ENCODE measurements around the gene CELA2B. TPM values are rescaled to one million over a fixed set of nuclear protein-coding genes. Genes with fewer than 3 reads are reported as not detected.
"Not testable (repeated sequence)": the region's sequence is repeated elsewhere in the genome, so short reads cannot be mapped to it uniquely, and the experiment has no call there.

CELA2B gene
- total RNA-seq, 1 experiment from 2014 or later, result not detected

DNA sequence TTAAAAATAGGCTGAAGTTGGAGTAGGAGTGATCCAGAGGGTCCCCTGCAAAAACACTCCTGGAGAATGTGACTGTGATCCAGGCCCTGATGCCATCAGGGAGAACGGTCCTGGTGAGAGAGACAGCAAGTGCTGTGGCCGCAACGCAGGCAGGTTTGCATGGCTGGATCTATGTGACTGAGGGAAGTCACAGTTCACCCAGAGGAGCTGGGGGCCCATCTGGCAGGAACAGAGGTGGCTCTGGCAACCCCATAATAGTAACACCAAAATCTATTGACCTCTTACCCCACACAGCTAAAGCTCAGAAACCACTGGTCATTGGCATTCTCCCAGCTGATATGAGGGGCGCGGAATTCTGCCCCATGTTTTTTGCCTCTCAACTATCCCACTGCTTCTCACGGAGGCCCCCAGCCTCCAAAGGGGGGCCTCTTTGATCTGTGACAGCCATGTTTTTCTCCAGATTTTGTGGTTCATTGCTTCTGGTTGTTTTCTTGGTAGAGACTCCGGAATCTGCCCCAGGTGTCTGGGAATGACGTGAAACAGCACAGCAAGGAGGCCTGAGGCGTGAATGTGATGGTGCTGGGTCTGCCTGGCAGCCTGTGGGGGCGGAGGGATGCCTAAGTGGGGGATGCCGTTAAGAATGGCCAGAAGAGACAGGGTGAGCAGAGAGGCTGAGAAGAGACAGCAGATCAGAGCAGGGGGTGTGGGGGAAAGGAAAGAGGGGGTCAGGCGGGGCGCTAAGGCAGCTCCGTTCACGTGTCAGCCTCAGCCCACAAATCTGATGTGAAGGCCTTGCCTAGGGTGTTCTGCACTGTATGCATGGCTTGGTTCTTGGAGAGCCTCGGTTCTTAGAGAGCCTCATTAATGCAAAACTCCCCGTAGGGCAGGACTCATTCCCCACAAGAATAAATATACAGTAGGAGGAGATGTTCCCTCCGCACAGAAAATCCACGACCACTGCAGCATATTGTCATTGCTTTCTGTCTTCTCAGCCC lies 24.6 kb downstream of the CELA2B start:
- no peak for DNase-seq (ENCODE audit: low spot score)

- peak; percentile 53 for DNase-seq (ENCODE audit: low spot score)
Measured at GRCh38 chr1:15501208-15502032, 25.5 kb downstream of the CELA2B start.

GRCh38 chr1:15504436-15504835 lies 28.5 kb downstream of the CELA2B start:
- no peak for DNase-seq (ENCODE audit: low spot score)

DNA sequence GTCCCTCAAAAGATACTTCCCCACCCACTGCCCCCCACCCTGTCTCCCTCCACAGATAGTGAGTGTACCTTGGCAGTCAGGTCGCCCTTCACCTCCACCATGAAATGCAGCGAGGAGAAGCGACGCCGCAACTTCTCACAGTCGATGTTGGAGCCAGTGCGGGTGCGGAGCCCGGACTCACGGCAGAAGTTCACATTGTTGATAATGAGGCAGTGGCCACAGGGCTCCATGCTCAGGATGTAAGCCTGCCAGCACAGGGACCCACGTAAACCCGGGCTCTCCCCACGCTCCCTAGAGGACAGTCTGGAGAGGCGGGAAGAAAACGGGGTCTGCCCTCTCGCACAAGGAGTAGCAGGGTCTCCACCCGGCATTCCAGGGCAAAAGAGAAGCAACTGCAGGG lies 30.9 kb downstream of the CELA2B start:
- DNase-seq (ENCODE audit: low spot score), result no peak

DNA sequence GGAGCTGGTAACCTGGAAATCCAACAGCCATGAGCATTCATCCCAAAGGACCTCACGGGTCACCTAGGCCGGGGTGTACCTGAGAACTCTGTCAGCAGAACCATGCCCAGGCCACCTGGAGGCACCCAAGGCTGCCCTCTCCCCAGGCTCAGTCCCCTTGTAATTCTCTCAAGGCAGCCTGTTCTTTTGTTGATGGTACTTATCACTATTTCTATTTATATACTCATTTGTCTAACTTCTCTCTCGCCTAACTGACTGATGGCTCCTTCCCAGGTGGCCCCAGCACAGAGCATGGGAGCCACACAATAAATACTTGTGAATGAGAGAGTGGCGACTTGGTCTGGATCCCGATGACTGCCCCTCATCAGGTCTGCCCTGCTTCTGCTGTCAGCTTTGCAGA lies 31.4 kb downstream of the CELA2B start:
- no peak for DNase-seq (ENCODE audit: low spot score)

GRCh38 chr1:15508700-15509487 lies 33.0 kb downstream of the CELA2B start:
- DNase-seq (ENCODE audit: low spot score), result no peak

- no peak for DNase-seq (ENCODE audit: low spot score)
Measured at GRCh38 chr1:15509586-15509985, 33.7 kb downstream of the CELA2B start.

GRCh38 chr1:15510611-15511405 lies 34.9 kb downstream of the CELA2B start:
- no peak for DNase-seq (ENCODE audit: low spot score)

DNA sequence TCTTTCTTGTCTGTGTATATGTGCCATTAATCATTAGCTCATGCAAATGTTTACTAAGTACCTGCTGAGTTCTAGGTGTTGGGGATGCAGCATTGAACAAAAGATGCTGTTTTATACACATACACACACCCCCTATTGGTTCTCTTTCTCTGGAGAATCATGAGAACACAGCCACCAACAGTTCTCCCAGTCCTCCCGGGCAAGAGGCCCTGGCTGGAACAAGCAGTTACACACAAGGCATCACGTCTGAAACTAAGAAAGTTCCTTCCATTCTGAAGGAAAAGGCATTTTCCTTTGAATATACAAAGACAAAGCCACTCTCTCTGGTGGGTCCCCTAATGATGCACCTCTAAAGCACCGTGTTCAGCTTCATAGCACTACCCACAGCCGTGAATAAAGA lies 37.3 kb downstream of the CELA2B start:
- DNase-seq (ENCODE audit: low spot score), result no peak

GRCh38 chr1:15513919-15514318 lies 38.0 kb downstream of the CELA2B start:
- DNase-seq (ENCODE audit: low spot score), result no peak

DNA sequence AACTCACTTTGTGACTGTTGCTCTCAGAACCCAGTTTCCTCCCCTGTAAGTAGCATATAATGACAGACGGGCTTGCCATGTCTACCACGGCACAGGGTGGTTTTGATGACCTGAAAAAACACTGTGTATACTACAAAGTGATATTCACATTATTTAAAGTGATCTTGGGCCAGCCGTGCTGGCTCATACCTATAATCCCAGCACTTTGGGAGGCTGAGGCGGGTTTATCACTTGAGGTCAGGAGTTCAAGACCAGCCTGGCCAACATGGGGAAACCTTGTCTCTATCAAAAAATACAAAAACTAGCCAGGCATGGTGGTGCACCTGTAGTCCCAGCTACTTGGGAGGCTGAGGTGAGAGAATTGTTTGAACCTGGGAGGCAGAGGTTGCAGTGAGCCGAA lies 38.7 kb downstream of the CELA2B start:
- DNase-seq (ENCODE audit: low spot score), result not testable (repeated sequence)

DNA sequence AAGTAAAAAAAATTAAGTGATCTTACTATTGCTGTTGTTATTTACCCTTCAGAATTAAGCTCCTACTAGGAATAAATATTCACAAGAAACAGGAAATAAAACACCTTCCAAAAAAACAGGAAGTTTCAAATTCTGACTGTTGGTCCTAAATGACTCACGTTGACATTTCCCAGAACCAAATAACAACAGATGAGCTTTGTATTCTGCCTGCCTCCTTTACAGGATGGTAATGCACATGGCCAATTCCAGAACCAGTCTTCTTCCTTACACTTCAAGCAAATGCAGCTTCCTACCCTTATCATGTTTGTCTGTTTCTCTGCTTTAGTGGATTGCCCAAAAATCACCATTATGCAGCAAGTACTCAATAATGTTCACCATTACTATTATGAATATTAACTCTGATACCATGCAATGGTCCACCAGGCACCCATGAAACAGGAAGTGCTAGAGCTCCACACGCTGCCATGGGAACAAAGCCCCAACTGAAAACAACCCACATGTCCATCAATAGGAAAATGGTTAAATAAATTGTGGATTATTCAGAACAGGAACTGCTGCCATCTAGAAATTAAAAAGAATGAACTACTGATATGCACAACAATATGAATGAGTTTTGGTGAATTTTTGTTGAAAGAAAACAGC lies 39.2 kb downstream of the CELA2B start:
- no peak for DNase-seq (ENCODE audit: low spot score)

DNA sequence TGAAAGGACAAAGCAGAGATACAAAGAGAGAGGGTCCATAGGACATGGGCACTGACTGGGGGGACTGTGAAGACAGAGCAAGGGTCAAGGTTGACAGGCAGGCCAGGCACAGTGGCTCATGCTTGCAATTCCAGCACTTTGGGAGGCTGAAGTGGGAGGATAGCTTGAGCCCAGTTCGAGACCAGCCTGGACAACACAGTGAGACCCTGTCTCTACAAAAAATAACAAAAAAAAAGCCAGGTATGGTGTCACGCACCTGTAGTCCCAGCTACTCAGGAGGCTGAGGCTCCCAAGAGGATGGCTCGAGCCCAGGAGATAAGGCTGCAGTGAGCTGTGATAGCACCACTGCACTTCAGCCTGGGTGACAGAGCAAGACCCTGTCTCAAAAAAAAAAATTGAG lies 43.7 kb downstream of the CELA2B start:
- DNase-seq (ENCODE audit: low spot score), result no peak

GRCh38 chr1:15521206-15521906 lies 45.5 kb downstream of the CELA2B start:
- DNase-seq (ENCODE audit: low spot score), result not testable (repeated sequence)

- no peak for DNase-seq (ENCODE audit: low spot score)
Measured at GRCh38 chr1:15522551-15522950, 46.6 kb downstream of the CELA2B start.

GRCh38 chr1:15523104-15524020 lies 47.5 kb downstream of the CELA2B start:
- no peak for DNase-seq (ENCODE audit: low spot score)

- DNase-seq (ENCODE audit: low spot score), result no peak
Measured at GRCh38 chr1:15524021-15524282, 48.0 kb downstream of the CELA2B start, which contains the start of gene CASP9. TSS of gene CASP9 (minus strand) at chr1:15524215. CDS start at chr1:15524200, 15 bp downstream.

GRCh38 chr1:15524283-15525049 lies 48.6 kb downstream of the CELA2B start:
- DNase-seq (ENCODE audit: low spot score), result peak; percentile 93

All from H4 (cell line).